GM18861 (cell line): Measurements from ENCODE around the gene MIER1.

Experiments used
- ATAC-seq: cut with Tn5 transposase; IDR thresholded peaks from one replicate; pipeline ENCODE4 v1.9.1; 2021; ENCODE audit not compliant: unreplicated experiment

MIER1 gene

DNA sequence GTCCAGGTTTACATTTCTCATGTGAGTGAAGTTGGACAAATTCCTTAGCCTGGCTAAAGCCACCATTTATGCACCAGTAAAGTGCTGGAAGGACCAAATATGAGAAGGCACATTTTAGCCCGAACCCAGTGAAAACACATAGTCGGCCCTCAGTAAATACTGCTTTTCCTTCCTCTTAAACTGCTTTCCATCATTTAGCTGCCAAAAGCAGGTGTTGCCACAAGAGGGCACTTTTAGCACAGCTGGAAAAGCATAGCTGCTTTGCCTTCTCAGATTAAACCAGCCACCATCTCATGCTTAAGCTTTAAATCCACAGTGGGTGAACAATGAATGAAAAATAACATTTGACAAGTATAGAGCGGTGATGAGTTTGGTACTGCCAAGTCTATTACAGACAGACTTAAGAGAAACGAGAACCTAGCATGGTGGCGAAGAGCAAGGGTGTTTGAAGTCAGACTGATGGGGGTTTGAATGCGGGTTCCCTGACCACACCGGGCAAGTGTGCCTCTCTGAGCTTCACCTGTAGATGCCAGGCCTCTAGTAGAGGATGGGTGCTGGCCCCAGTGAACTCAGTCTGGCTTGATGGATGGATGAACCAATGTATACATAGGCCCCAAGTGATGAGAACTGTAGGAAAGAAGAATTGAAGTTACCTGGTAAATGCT lies 71.4 kb downstream of the MIER1 start:
- peak; percentile 50 for ATAC-seq

DNA sequence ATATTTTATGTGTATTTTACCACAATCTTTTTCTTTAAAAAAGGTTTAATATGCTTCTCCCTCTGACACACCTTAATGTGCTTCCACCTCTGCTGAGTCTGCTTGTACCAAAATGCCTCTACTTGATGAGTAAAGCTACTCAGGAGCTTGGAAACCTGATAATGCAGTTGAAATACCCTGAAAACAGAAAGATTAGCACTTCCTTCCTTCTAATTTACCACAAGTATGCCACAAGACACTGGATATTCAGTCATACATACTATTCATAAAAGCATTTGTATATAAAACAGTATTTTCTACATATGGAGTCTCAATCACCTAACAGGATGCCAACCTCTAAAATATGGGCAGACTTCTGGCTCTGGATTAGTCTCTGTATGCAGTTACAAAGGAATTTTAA lies 74.2 kb downstream of the MIER1 start:
- ATAC-seq, result no peak

DNA sequence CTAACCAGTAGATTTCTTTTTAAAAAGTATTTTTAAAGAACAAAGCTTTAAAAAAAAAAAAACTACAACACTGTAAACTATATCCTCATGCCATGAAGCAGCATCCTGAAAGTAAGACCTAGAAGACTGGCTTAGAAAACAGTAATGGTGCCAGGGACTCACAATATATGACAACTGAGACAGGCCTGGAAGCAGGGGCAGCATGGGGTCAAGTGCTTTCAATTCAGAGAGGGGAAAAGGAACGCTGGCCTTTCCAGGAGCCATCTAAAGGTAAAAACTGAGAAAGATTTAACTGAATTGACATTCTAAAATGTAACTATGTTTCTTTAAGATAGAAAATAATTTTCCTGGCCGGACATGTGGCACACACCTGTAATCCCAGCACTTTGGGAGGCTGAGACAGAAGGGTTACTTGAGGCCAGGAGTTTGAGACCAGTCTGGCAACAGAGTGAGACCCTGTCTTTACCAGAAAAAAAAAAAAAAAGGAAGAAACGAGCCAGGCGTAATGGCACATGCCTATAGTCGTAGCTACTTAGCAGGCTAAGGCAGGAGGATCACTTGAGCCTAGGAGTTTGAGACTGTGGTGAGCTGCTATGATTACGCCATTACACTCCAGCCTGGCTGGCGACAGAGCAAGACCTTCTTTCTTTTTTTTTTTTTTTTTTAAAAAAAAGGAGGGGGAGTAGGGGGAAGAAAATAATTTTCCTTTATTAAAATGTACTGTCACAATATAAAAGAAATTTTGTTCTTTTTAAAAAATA lies 75.0 kb downstream of the MIER1 start:
- ATAC-seq, result no peak

- no peak for ATAC-seq
Observed at GRCh38 chr1:67001682-67002425, 77.1 kb downstream of the MIER1 start.

GRCh38 chr1:67004176-67004575 lies 79.4 kb downstream of the MIER1 start:
- no peak for ATAC-seq

- no peak for ATAC-seq
Observed at GRCh38 chr1:67005068-67005467, 80.3 kb downstream of the MIER1 start.

- ATAC-seq, result no peak
Observed at GRCh38 chr1:67009792-67010191, 85.0 kb downstream of the MIER1 start.

- ATAC-seq, result peak; percentile 63
Observed at GRCh38 chr1:67013573-67013972, 88.8 kb downstream of the MIER1 start.

DNA sequence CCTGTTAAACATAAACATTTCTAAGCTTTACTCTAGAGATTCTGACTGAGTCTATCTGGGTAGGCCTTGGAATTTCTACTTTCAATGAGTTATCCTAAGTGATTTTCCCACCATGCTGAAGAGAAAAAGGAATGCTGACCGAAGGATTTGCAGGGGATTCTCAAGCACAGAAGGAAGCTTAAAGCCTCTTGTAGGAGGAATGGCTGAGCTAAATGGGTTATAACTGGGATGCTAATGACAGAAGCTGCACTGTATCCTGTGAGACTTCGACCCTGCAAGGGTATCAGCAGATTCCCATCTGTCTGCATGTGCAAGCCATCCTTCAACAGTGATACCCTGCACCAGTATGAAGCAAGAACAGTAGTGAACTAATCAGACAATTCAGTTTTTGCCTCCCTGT lies 93.8 kb downstream of the MIER1 start:
- no peak for ATAC-seq

- ATAC-seq, result no peak
Observed at GRCh38 chr1:67019121-67019520, 94.3 kb downstream of the MIER1 start.

GRCh38 chr1:67019600-67020136 lies 94.9 kb downstream of the MIER1 start:
- ATAC-seq, result no peak

GRCh38 chr1:67020304-67020703 lies 95.5 kb downstream of the MIER1 start:
- no peak for ATAC-seq

DNA sequence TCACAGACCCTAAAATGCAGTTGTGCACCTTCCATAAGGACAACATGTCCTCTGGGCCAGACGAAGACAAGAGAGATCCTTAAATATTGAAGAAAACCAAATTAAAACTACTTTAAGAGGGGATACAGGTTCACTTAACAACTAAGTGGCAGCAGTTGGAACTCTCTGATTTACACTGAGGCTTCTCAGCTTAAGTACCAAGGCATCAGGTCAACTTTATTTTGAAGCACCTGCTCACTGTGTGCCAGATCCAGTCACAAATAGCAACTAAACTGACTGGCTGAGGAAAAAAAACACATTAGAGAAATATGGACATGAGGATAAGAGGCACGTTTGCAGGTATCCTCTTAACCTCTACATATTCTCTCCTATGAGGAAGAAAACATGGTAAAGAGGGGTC lies 96.0 kb downstream of the MIER1 start:
- no peak for ATAC-seq

GRCh38 chr1:67029472-67029871 lies 104.7 kb downstream of the MIER1 start:
- ATAC-seq, result no peak

DNA sequence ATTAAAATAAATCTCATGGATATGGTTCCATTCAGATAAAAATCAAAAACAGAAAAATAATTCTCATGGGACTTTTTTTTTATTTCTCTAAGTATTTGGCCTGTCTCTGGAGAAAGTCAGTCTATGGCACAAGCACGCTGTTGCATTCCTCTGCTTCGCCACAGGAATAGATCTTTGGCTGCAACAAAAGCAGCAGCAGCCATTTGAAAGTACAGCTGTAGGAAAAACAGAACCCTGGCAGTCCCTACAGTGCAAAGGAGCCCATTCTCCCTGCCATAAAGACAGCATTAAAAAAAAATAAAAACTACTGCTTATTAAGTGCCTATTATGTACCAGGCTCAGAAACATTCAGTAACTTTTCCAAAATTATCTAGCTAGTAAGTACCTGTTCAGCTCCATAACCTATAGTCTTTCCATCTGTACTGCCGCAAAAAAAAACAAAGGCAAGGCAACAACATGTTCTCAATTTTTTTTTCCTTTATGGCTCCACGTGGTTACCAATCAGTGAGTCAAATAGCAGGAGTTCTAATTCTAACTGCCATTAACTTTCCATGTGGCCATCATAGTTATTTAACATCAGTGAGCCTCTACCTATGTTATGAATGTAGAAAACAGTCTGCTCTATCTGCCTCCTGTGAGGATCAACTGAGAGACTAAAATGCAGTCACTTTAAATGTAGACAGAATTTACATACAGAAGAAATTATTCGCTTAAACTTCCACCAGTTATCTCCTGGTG lies 106.5 kb downstream of the MIER1 start:
- ATAC-seq, result no peak

DNA sequence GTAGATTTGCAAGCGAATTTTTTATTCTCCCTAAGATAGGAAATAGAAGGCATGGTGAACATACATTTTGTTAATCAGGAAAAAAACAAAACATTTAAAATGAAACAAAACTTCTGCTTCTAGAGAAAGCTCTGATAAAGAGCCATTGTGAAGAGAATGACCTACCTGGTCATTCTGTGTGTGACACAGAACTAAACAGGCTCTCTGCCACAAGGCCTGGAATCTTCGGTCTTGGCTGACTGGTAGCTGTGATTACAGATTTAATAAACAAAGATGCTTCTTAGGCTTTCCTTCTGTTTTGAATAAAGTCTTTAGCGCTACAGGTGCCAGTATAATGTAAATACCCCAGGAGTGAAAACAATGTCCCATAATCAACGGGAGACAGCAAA lies 107.1 kb downstream of the MIER1 start:
- ATAC-seq, result no peak
